Measurements from ENCODE around the gene FBH1. TPM values are rescaled to one million over a fixed set of nuclear protein-coding genes. Genes with fewer than 3 reads are reported as not detected.
A peak's percentile ranks its signal among the peaks of the same experiment; 100 is the strongest.

The FBH1 gene
- total and polyA plus RNA-seq, 9 of the 15 experiments (the other 6 are each of a cell fraction or from before 2014, with no cell fraction given) = 13.4 to 108 (median 77.8) TPM

DNA sequence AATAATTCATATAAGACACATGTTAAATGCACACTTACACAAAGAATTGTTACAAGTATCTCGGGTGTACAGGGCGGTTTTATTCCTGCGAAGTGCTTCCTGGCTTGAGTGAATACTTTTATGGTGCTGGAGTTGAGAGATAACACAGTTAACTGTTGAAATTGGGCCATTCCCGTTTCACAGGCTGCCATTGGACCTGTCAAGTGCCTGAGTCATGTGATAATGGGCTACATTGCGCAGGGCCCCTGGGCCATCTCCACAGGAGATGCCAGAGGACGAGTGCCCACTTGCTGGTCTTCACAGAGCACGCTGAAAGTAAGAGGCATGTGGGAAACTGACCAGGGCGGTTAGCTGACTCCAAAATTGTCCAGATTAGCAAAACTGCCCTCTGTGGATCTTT lies 4.8 kb downstream of the FBH1 start (continued):
- TF ChIP-seq WHSC1 (IDR thresholded peaks at IDR 0.05; ENCODE audit: low read length) (no peak), TRIM28 (IDR thresholded peaks at IDR 0.05) (no peak), USF2 (CRISPR knock-in tag; IDR thresholded peaks at IDR 0.05) (peak; percentile 80), FOXP1 (CRISPR knock-in tag; IDR thresholded peaks at IDR 0.05) (no peak), MYC (IDR thresholded peaks at IDR 0.05; ENCODE audit: low read depth, low read length) (peak; percentile 29), MYC (CRISPR knock-in tag; IDR thresholded peaks at IDR 0.05; ENCODE audit: borderline replicate concordance, low read depth) (no peak), ZBTB49 (CRISPR knock-in tag; IDR thresholded peaks at IDR 0.05; ENCODE audit: borderline replicate concordance) (no peak), ZNF239 (CRISPR knock-in tag; IDR thresholded peaks at IDR 0.05) (no peak), ZNF146 (CRISPR knock-in tag; IDR thresholded peaks at IDR 0.05; ENCODE audit: unreplicated experiment) (no peak), NCOA1 (IDR thresholded peaks at IDR 0.05; ENCODE audit: low read depth) (no peak), CXXC5 (CRISPR knock-in tag; IDR thresholded peaks at IDR 0.05) (peak; percentile 45; the same call in 1 of the 2 replicates), CEBPG (CRISPR knock-in tag; IDR thresholded peaks at IDR 0.05) (peak; percentile 56), CEBPG (tag; conservative IDR thresholded peaks at IDR 0.05 in 1 of 2, IDR thresholded peaks at IDR 0.05 in 1 of 2) (peak in 1 of 2 experiments; percentile 43; a peak in 1 of 4 replicates), SLC30A9 (CRISPR knock-in tag; IDR thresholded peaks at IDR 0.05) (no peak), SIX5 (IDR thresholded peaks at IDR 0.05; ENCODE audit: borderline replicate concordance in 1 of 2, insufficient read depth in 1 of 2, low read depth in 1 of 2, low read length in 2 of 2) (no peak), SIN3B (IDR thresholded peaks at IDR 0.05; ENCODE audit: low read depth) (no peak), NCOA2 (IDR thresholded peaks at IDR 0.05; ENCODE audit: partially characterized antibody in 2 of 2) (no peak), NFE2 (IDR thresholded peaks at IDR 0.05; ENCODE audit: low read depth) (peak; percentile 46; the same call in 1 of the 2 replicates)
- TF ChIP-seq, protein P1, sequence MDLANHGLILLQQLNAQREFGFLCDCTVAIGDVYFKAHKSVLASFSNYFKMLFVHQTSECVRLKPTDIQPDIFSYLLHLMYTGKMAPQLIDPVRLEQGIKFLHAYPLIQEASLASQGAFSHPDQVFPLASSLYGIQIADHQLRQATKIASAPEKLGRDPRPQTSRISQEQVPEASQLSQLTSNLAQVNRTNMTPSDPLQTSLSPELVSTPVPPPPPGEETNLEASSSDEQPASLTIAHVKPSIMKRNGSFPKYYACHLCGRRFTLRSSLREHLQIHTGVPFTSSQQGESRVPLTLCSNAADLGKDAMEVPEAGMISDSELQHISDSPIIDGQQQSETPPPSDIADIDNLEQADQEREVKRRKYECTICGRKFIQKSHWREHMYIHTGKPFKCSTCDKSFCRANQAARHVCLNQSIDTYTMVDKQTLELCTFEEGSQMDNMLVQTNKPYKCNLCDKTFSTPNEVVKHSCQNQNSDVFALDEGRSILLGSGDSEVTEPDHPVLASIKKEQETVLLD (IDR thresholded peaks at IDR 0.05) = peak; percentile 46; the same call in 1 of the 2 replicates
- TF ChIP-seq, protein P2, sequence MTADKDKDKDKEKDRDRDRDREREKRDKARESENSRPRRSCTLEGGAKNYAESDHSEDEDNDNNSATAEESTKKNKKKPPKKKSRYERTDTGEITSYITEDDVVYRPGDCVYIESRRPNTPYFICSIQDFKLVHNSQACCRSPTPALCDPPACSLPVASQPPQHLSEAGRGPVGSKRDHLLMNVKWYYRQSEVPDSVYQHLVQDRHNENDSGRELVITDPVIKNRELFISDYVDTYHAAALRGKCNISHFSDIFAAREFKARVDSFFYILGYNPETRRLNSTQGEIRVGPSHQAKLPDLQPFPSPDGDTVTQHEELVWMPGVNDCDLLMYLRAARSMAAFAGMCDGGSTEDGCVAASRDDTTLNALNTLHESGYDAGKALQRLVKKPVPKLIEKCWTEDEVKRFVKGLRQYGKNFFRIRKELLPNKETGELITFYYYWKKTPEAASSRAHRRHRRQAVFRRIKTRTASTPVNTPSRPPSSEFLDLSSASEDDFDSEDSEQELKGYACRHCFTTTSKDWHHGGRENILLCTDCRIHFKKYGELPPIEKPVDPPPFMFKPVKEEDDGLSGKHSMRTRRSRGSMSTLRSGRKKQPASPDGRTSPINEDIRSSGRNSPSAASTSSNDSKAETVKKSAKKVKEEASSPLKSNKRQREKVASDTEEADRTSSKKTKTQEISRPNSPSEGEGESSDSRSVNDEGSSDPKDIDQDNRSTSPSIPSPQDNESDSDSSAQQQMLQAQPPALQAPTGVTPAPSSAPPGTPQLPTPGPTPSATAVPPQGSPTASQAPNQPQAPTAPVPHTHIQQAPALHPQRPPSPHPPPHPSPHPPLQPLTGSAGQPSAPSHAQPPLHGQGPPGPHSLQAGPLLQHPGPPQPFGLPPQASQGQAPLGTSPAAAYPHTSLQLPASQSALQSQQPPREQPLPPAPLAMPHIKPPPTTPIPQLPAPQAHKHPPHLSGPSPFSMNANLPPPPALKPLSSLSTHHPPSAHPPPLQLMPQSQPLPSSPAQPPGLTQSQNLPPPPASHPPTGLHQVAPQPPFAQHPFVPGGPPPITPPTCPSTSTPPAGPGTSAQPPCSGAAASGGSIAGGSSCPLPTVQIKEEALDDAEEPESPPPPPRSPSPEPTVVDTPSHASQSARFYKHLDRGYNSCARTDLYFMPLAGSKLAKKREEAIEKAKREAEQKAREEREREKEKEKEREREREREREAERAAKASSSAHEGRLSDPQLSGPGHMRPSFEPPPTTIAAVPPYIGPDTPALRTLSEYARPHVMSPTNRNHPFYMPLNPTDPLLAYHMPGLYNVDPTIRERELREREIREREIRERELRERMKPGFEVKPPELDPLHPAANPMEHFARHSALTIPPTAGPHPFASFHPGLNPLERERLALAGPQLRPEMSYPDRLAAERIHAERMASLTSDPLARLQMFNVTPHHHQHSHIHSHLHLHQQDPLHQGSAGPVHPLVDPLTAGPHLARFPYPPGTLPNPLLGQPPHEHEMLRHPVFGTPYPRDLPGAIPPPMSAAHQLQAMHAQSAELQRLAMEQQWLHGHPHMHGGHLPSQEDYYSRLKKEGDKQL (CRISPR knock-in tag; IDR thresholded peaks at IDR 0.05; ENCODE audit: borderline replicate concordance) = no peak

Measured in K562 (cell line).